Astrocyte (in vitro differentiated cells and primary cell): Measurements from ENCODE around the gene NEMP2. TPM values are rescaled to one million over a fixed set of nuclear protein-coding genes. Genes with fewer than 3 reads are reported as not detected.
"Not testable (repeated sequence)": the region's sequence is repeated elsewhere in the genome, so short reads cannot be mapped to it uniquely, and the experiment has no call there.

Experiments used
- DNase-seq: peaks from one replicate; pipeline ENCODE4 v3.0.0-alpha.2; 2010; ENCODE audit warnings: low read depth
- FAIRE-seq: peaks from 2 replicates; lab custom pipeline; 2011; peaks lifted over from hg19 to GRCh38; lab: Jason Lieb, UNC
- H2AFZ ChIP-seq: 2 replicates; pipeline ENCODE4 v1.6.0; 2012; ENCODE audit warnings: low read depth, low read length, inconsistent platforms
- H3K27ac ChIP-seq: 2 replicates; pipeline ENCODE4 v1.5.1; 2011; ENCODE audit warnings: low read depth, low read length, inconsistent platforms
- H3K27me3 ChIP-seq: 2 replicates; pipeline ENCODE4 v1.6.0; 2011; ENCODE audit warnings: low read length, inconsistent platforms; ENCODE audit not compliant: insufficient read depth
- H3K36me3 ChIP-seq: 2 replicates; pipeline ENCODE4 v1.5.1; 2011; ENCODE audit warnings: low read length, inconsistent platforms; ENCODE audit not compliant: insufficient read depth
- H3K4me1 ChIP-seq: 2 replicates; pipeline ENCODE4 v1.5.1; 2011; ENCODE audit warnings: low read length, inconsistent platforms; ENCODE audit not compliant: insufficient read depth
- H3K4me2 ChIP-seq: 2 replicates; pipeline ENCODE4 v1.6.0; 2012; ENCODE audit warnings: low read length, inconsistent platforms
- H3K4me3 ChIP-seq: 2 replicates; pipeline ENCODE4 v1.5.1; 2011; ENCODE audit warnings: low read depth, mild to moderate bottlenecking, low read length, inconsistent platforms; ENCODE audit not compliant: insufficient read depth
- H3K79me2 ChIP-seq: 2 replicates; pipeline ENCODE4 v1.6.0; 2012; ENCODE audit warnings: mild to moderate bottlenecking, low read length, inconsistent platforms; ENCODE audit not compliant: insufficient read depth
- H3K9ac ChIP-seq: 2 replicates; pipeline ENCODE4 v1.6.0; 2012; ENCODE audit warnings: mild to moderate bottlenecking, low read length, inconsistent platforms
- H3K9me3 ChIP-seq: 2 replicates; pipeline ENCODE4 v1.5.1; 2012; ENCODE audit warnings: low read depth, mild to moderate bottlenecking, low read length, inconsistent platforms; ENCODE audit not compliant: insufficient read depth
- H4K20me1 ChIP-seq: 2 replicates; pipeline ENCODE4 v1.6.0; 2012; ENCODE audit warnings: low read length, inconsistent platforms; ENCODE audit not compliant: insufficient read depth
- H3K27ac Mint-ChIP-seq: one replicate; pipeline ENCODE4 v1.8.0; 2021; ENCODE audit warnings: mild to moderate bottlenecking, mixed read lengths; ENCODE audit not compliant: unreplicated experiment
- H3K27me3 Mint-ChIP-seq: one replicate; pipeline ENCODE4 v1.8.0; 2021; ENCODE audit warnings: low read depth, mixed read lengths; ENCODE audit not compliant: unreplicated experiment
- H3K36me3 Mint-ChIP-seq: one replicate; pipeline ENCODE4 v1.8.0; 2021; ENCODE audit warnings: low read depth, mixed read lengths; ENCODE audit not compliant: unreplicated experiment
- H3K4me1 Mint-ChIP-seq: one replicate; pipeline ENCODE4 v1.8.0; 2021; ENCODE audit warnings: low read depth, mixed read lengths; ENCODE audit not compliant: unreplicated experiment
- H3K4me3 Mint-ChIP-seq: one replicate; pipeline ENCODE4 v1.8.0; 2021; ENCODE audit warnings: mild to moderate bottlenecking, moderate library complexity, mixed read lengths; ENCODE audit not compliant: unreplicated experiment
- H3K9me3 Mint-ChIP-seq: one replicate; pipeline ENCODE4 v1.8.0; 2021; ENCODE audit warnings: mild to moderate bottlenecking, mixed read lengths; ENCODE audit not compliant: unreplicated experiment
- CTCF ChIP-seq: IDR thresholded peaks from 2 replicates; pipeline ENCODE4 v1.5.1; 2011; ENCODE audit warnings: low read depth, mild to moderate bottlenecking, inconsistent platforms, low read length, moderate library complexity; ENCODE audit not compliant: insufficient read depth
- EZH2 ChIP-seq: IDR thresholded peaks from 2 replicates; pipeline ENCODE4 v1.6.1; 2012; ENCODE audit warnings: mild to moderate bottlenecking, low read length, inconsistent platforms; ENCODE audit not compliant: insufficient read depth
- total RNA-seq: library from RNA; stranded (reverse); gene quantifications from 2 replicates; pipeline ENCODE4 v1.2.1, GENCODE V29; 2021

NEMP2 gene
- total RNA-seq, 1 donor from 2014 or later: 2.7 TPM

- no peak for FAIRE-seq
These were observed 23.4 kb downstream of the NEMP2 start for GRCh38 chr2:190511104-190511503.

GRCh38 chr2:190509895-190510294, 24.6 kb downstream of the NEMP2 start:
- H3K36me3 ChIP-seq, H3K27ac ChIP-seq, DNase-seq, H3K4me3 ChIP-seq, H3K9ac ChIP-seq, H3K9me3 ChIP-seq, H4K20me1 ChIP-seq, H3K27me3 ChIP-seq, H3K9me3 Mint-ChIP-seq, H3K4me1 ChIP-seq, H2AFZ ChIP-seq, H3K27me3 Mint-ChIP-seq, H3K36me3 Mint-ChIP-seq, H3K27ac Mint-ChIP-seq, FAIRE-seq, H3K4me3 Mint-ChIP-seq, H3K4me2 ChIP-seq, H3K4me1 Mint-ChIP-seq, H3K79me2 ChIP-seq: not testable (repeated sequence)

More at GRCh38 chr2:190511104-190511503, 23.4 kb downstream of the NEMP2 start:
- Histone ChIP-seq H3K27me3 (no peaks in the 10 kb centered on the region), H3K79me2 (no peaks in the 10 kb centered on the region), H3K9ac (no peak overlapping the region), H3K4me2 (no peak overlapping the region), H3K9me3 (no peaks in the 10 kb centered on the region), H3K4me3 (no peak overlapping the region), H2AFZ (no peak overlapping the region), H3K36me3 (no peaks in the 10 kb centered on the region), H4K20me1 (no peaks in the 10 kb centered on the region), H3K27ac (no peak overlapping the region), H3K4me1 (no peaks in the 10 kb centered on the region)
- no peak overlapping the region for H3K4me3 Mint-ChIP-seq
- H3K27ac Mint-ChIP-seq: no peak overlapping the region
- H3K9me3 Mint-ChIP-seq: no peaks in the 10 kb centered on the region
- H3K4me1 Mint-ChIP-seq: no peaks in the 10 kb centered on the region
- no peaks in the 10 kb centered on the region for H3K27me3 Mint-ChIP-seq
- peak; percentile 16 for DNase-seq
- TF ChIP-seq CTCF (peak; percentile 38), EZH2 (no peak)
- H3K36me3 Mint-ChIP-seq: no peaks in the 10 kb centered on the region

DNA sequence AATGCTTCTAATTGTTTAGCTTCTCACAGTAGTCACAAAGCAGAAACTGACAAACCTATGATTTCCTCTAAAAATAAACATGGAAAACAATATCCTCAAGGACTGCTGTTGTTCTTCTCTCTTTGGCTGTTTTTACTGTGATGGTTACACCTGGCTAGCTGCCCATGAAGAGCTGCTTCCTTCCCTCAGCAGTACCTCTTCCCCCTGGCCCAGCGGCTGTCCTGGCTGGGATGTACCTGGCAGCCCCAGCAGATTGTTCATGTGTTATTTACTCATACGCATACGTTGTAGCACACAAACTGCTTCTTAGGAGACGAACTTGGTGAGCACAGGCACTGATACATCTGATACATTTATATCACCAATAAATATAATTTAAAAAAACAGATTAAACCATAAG, 27.4 kb downstream of the NEMP2 start:
- no peaks in the 10 kb centered on the region for H3K9me3 Mint-ChIP-seq
- H3K4me2 ChIP-seq: no peak overlapping the region
- no peak overlapping the region for H3K27ac Mint-ChIP-seq
- no peaks in the 10 kb centered on the region for H4K20me1 ChIP-seq
- no peak overlapping the region for H2AFZ ChIP-seq
- H3K27me3 ChIP-seq: no peaks in the 10 kb centered on the region
- no peaks in the 10 kb centered on the region for H3K4me1 Mint-ChIP-seq
- no peaks in the 10 kb centered on the region for H3K79me2 ChIP-seq
- no peaks in the 10 kb centered on the region for H3K4me1 ChIP-seq
- no peak overlapping the region for H3K4me3 Mint-ChIP-seq
- DNase-seq: no peak
- H3K9ac ChIP-seq: no peak overlapping the region
- H3K4me3 ChIP-seq: no peak overlapping the region
- no peaks in the 10 kb centered on the region for H3K27me3 Mint-ChIP-seq
- no peak for FAIRE-seq
- no peaks in the 10 kb centered on the region for H3K36me3 Mint-ChIP-seq
- no peaks in the 10 kb centered on the region for H3K36me3 ChIP-seq
- no peaks in the 10 kb centered on the region for H3K9me3 ChIP-seq
- H3K27ac ChIP-seq: no peak overlapping the region
- no peak for TF ChIP-seq CTCF
- TF ChIP-seq EZH2: no peak
